CD14-positive monocyte (primary cell): ENCODE results near the gene PHACTR4. TPM values are rescaled to one million over a fixed set of nuclear protein-coding genes. Genes with fewer than 3 reads are reported as not detected.

Source experiments
- DNase-seq, 3 donors: peaks; one replicate each; pipeline ENCODE4 v3.0.0-alpha.2; 2011 to 2022
- H2AFZ ChIP-seq: 2 replicates; pipeline ENCODE4 v1.6.0; 2012; ENCODE audit warnings: mild to moderate bottlenecking, low read depth, low read length, inconsistent platforms; ENCODE audit not compliant: insufficient read depth, poor library complexity, severe bottlenecking
- H3K27ac ChIP-seq, 2 donors: 1 replicate in 1 of 2; 2 replicates in 1 of 2; pipeline ENCODE4 v1.5.1; 2012 to 2013; ENCODE audit warnings: low read length in 2 of 2, control low read depth in 1 of 2, inconsistent platforms in 1 of 2, low read depth in 1 of 2, mild to moderate bottlenecking in 1 of 2
- H3K27me3 ChIP-seq, 2 donors: one replicate each; pipeline versions ENCODE4 v1.6.0 to v1.6.1; 2011 to 2013; ENCODE audit warnings: low read length in 2 of 2; ENCODE audit not compliant: control insufficient read depth in 2 of 2, insufficient read depth in 2 of 2
- H3K36me3 ChIP-seq, 2 donors: replicated peaks in 1 of 2; 1 replicate in 1 of 2; 2 replicates in 1 of 2; pipeline versions ENCODE4 v1.5.1 to v1.6.1; 2012 to 2013; ENCODE audit warnings: low read length in 2 of 2, control low read depth in 1 of 2, inconsistent platforms in 1 of 2, mild to moderate bottlenecking in 1 of 2; ENCODE audit not compliant: insufficient read depth in 2 of 2, control insufficient read depth in 1 of 2
- H3K4me1 ChIP-seq, 2 donors: 1 replicate in 1 of 2; 2 replicates in 1 of 2; pipeline versions ENCODE4 v1.5.1 to v1.6.1; 2012 to 2013; ENCODE audit warnings: low read length in 2 of 2, control low read depth in 1 of 2, inconsistent platforms in 1 of 2, mild to moderate bottlenecking in 1 of 2, moderate library complexity in 1 of 2; ENCODE audit not compliant: insufficient read depth in 2 of 2, control insufficient read depth in 1 of 2
- H3K4me2 ChIP-seq: replicated peaks from 2 replicates; pipeline ENCODE3; 2012; ENCODE audit warnings: low read length, moderate library complexity, mild to moderate bottlenecking; ENCODE audit not compliant: poor library complexity, severe bottlenecking; ENCODE audit errors: extremely low read depth
- H3K4me3 ChIP-seq, 3 experiments: fragments of 200-600 bp in 1 of 3; sonication (generic) in 1 of 3; replicated peaks in 1 of 3; 1 replicate in 2 of 3; 2 replicates in 1 of 3; pipeline ENCODE4 v1.5.1; 2011 to 2013; ENCODE audit warnings: low read length in 3 of 3, mild to moderate bottlenecking in 3 of 3, control low read depth in 2 of 3, low read depth in 2 of 3, inconsistent platforms in 1 of 3, moderate library complexity in 1 of 3
- H3K79me2 ChIP-seq: 2 replicates; pipeline ENCODE4 v1.6.0; 2012; ENCODE audit warnings: mild to moderate bottlenecking, control low read depth, inconsistent platforms, low read length, moderate library complexity; ENCODE audit not compliant: insufficient read depth
- H3K9ac ChIP-seq: 2 replicates; pipeline ENCODE4 v1.6.0; 2017; ENCODE audit warnings: low read length, mild to moderate bottlenecking; ENCODE audit not compliant: insufficient read depth, poor library complexity, severe bottlenecking
- H3K9me3 ChIP-seq, 2 donors: replicated peaks in 1 of 2; 1 replicate in 1 of 2; 2 replicates in 1 of 2; pipeline versions ENCODE4 v1.5.1 to v1.6.1; 2012 to 2013; ENCODE audit warnings: low read length in 2 of 2, control low read depth in 1 of 2; ENCODE audit not compliant: control insufficient read depth in 1 of 2, insufficient read depth in 1 of 2
- H4K20me1 ChIP-seq: 2 replicates; pipeline ENCODE4 v1.6.0; 2012; ENCODE audit warnings: mild to moderate bottlenecking, low read length, control low read depth, moderate library complexity; ENCODE audit not compliant: insufficient read depth
- H3K27ac Mint-ChIP-seq, 7 donors: one replicate each; pipeline ENCODE4 v1.8.0; 2020; ENCODE audit warnings: mild to moderate bottlenecking in 7 of 7, mixed read lengths in 7 of 7, moderate library complexity in 6 of 7, inconsistent platforms in 2 of 7
- H3K27me3 Mint-ChIP-seq, 3 donors: one replicate each; pipeline ENCODE4 v1.8.0; 2021 to 2022; ENCODE audit warnings: low read depth in 3 of 3, mild to moderate bottlenecking in 3 of 3, mixed read lengths in 3 of 3, moderate library complexity in 3 of 3, inconsistent platforms in 1 of 3
- H3K36me3 Mint-ChIP-seq, 2 donors: one replicate each; pipeline ENCODE4 v1.8.0; 2020; ENCODE audit warnings: mixed read lengths in 2 of 2, inconsistent platforms in 1 of 2, mild to moderate bottlenecking in 1 of 2
- H3K4me1 Mint-ChIP-seq: one replicate; pipeline ENCODE4 v1.8.0; 2020; ENCODE audit warnings: mild to moderate bottlenecking, mixed read lengths
- H3K4me3 Mint-ChIP-seq, 2 donors: one replicate each; pipeline ENCODE4 v1.8.0; 2020; ENCODE audit warnings: mild to moderate bottlenecking in 2 of 2, mixed read lengths in 2 of 2, moderate library complexity in 1 of 2
- H3K9me3 Mint-ChIP-seq, 7 donors: one replicate each; pipeline ENCODE4 v1.8.0; 2020 to 2022; ENCODE audit warnings: mixed read lengths in 7 of 7, mild to moderate bottlenecking in 6 of 7, moderate library complexity in 6 of 7, inconsistent platforms in 2 of 7
- CTCF ChIP-seq: fragments of 200-600 bp; IDR thresholded peaks from one replicate; pipeline ENCODE4 v1.8.0; 2022; ENCODE audit warnings: antibody characterized with exemption, mild to moderate bottlenecking
- WGBS: methylation state at CpG from one replicate; pipeline ENCODE4 v1.1.5; 2013; ENCODE audit warnings: missing lambda C conversion rate; ENCODE audit not compliant: insufficient coverage; 5-methylcytosine and 5-hydroxymethylcytosine counted together
- intact Hi-C, 2 donors: fragments of 100-400 bp; cut with micrococcal nuclease; formaldehyde crosslinking; loops; one replicate each; pipeline versions ENCODE4 v1.15.0 to v1.15.1; 2023
- polyA plus RNA-seq, 3 donors: library from polyadenylated mRNA; depleted of rRNA in 1 of 3; unstranded in 2 of 3; stranded (reverse) in 1 of 3; fragments of 300-500 nt in 2 of 3; fragments of >200 nt in 1 of 3; fragmentation: Illumina TruSeq in 2 of 3; gene quantifications; 1 replicate in 2 of 3; 2 replicates in 1 of 3; pipeline ENCODE4 v1.2.3, GENCODE V29; 2012 to 2021

Gene PHACTR4
- polyA plus RNA-seq, 3 donors = 2.9 to 9.7 (median 2.9) TPM

GRCh38 chr1:28409090-28409489, 39.5 kb downstream of the PHACTR4 start:
- no CpG with 5 or more reads among the region's 1 CpG for WGBS
- Mint-ChIP-seq H3K36me3 (peaks cover 19 to 25% of the 10 kb centered on the region in 2 donors), H3K9me3 (no peaks in the 10 kb centered on the region), H3K4me1 (peaks cover 3% of the 10 kb centered on the region), H3K27me3 (peaks cover 0 to 1% (median 0%) of the 10 kb centered on the region in 3 donors), H3K27ac (no peak overlapping the region), H3K4me3 (no peak overlapping the region)
- peaks cover 9% of the 10 kb centered on the region for H4K20me1 ChIP-seq
- no peak for TF ChIP-seq CTCF
- DNase-seq = no peak
- intact Hi-C loops = no loop called here
- no peak overlapping the region for H3K4me3 ChIP-seq
- no peak overlapping the region for H3K27ac ChIP-seq
- H3K27me3 ChIP-seq = no peaks in the 10 kb centered on the region
- H3K9me3 ChIP-seq = no peaks in the 10 kb centered on the region
- H3K9ac ChIP-seq = no peak overlapping the region
- H2AFZ ChIP-seq = no peak overlapping the region
- no peak overlapping the region for H3K4me2 ChIP-seq
- H3K4me1 ChIP-seq = no peaks in the 10 kb centered on the region
- peaks cover 0 to 18% of the 10 kb centered on the region in 2 donors for H3K36me3 ChIP-seq
- H3K79me2 ChIP-seq = peaks cover 24% of the 10 kb centered on the region

GRCh38 chr1:28411656-28412055, 42.1 kb downstream of the PHACTR4 start:
- Histone ChIP-seq H3K9me3 (no peaks in the 10 kb centered on the region), H3K4me3 (no peak overlapping the region), H3K4me1 (no peaks in the 10 kb centered on the region), H3K79me2 (peaks cover 8% of the 10 kb centered on the region), H3K27ac (no peak overlapping the region), H3K36me3 (peaks cover 0 to 18% of the 10 kb centered on the region in 2 donors), H3K9ac (no peak overlapping the region), H3K4me2 (no peak overlapping the region), H2AFZ (no peak overlapping the region), H4K20me1 (peaks cover 5% of the 10 kb centered on the region), H3K27me3 (no peaks in the 10 kb centered on the region)
- TF ChIP-seq CTCF = no peak
- WGBS = no CpG with 5 or more reads among the region's 5 CpGs
- Mint-ChIP-seq H3K9me3 (no peaks in the 10 kb centered on the region), H3K4me1 (peaks cover 6% of the 10 kb centered on the region), H3K27me3 (peaks cover 0 to 1% (median 0%) of the 10 kb centered on the region in 3 donors), H3K4me3 (no peak overlapping the region), H3K27ac (no peak overlapping the region), H3K36me3 (peaks cover 22 to 29% of the 10 kb centered on the region in 2 donors)
- intact Hi-C loops = no loop called here
- DNase-seq = no peak
